Head of caudate nucleus (tissue), 42 donors: ENCODE data around the gene EDARADD.
"Not testable (repeated sequence)": the region's sequence is repeated elsewhere in the genome, so short reads cannot be mapped to it uniquely, and the experiment has no call there.

Source experiments
- DNase-seq, 42 donors: peaks; one replicate each; pipeline versions ENCODE4 v3.0.0 to v3.0.0-alpha.2; 2020 to 2021; ENCODE audit warnings: mixed read lengths in 7 of 42
- intact Hi-C: fragments of 100-400 bp; cut with DNase I; formaldehyde crosslinking; loops from one replicate; pipeline ENCODE4 v1.15.0; 2022

The EDARADD gene

GRCh38 chr1:236471653-236472052 is 77.6 kb downstream of the EDARADD start:
- intact Hi-C loops: no loop called here
- DNase-seq: peak in 3 of 42 donors; percentile 14 to 45 (median 24)

- intact Hi-C loops: no loop called here
- no peak for DNase-seq
Measured at GRCh38 chr1:236472850-236473788, 79.0 kb downstream of the EDARADD start.

DNA sequence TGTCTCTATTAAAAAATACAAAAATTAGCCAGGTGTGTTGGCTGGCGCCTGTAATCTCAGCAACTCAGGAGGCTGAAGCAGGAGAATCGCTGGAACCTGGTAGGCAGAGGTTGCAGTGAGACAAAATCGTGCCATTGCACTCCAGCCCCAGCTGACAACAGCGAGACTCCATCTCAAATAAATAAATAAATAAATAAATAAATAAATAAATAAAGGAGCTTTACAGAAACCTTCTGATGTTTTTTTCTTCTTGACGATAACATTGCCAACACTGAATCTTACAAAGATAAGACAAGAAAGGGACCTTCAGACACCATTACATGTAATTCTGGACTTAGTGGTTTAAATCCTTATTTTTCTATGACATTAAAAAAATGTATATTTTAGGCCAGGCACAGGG is 81.9 kb downstream of the EDARADD start:
- intact Hi-C loops: no loop called here

GRCh38 chr1:236480758-236481436 is 86.8 kb downstream of the EDARADD start:
- intact Hi-C loops: no loop called here
- DNase-seq: no peak

More for the DNA sequence above, 81.9 kb downstream of the EDARADD start:
- no peak for DNase-seq

GRCh38 chr1:236484310-236484971 is 90.4 kb downstream of the EDARADD start:
- DNase-seq: peak in 9 of 42 donors; percentile 7 to 52 (median 29)
- intact Hi-C loops: no loop called here

DNA sequence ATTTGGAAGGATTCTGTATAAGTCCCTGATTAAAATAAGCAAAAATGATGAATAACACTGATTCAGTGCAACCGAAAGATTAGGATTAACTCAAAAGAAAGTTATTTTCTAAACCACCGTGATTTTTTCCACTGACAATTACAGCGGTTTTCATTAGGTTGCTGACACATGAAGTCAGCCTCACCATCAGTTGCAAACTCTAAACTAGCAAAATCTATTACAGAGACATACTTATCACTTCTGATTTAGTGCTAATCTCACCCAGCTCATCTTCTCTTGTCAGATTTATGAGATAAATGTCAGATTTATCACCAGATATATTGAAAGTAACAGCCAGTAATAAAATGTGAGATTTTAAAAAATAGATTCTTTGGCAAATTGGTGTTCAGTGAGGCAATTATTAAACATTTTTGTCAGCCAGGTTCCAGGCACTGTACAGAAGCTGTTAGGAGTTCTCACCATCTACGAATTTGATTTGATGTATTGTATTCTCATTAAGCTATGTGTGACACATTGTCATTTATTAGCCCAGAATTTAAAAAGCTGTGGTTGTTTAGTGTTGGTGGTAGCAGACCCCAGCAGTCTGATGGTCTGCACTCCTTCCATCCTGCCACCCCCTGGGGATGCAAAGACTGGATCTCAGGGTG is 92.4 kb downstream of the EDARADD start:
- intact Hi-C loops: no loop called here
- DNase-seq: no peak

- intact Hi-C loops, DNase-seq: not testable (repeated sequence)
Measured at GRCh38 chr1:236489161-236489560, 95.1 kb downstream of the EDARADD start.

DNA sequence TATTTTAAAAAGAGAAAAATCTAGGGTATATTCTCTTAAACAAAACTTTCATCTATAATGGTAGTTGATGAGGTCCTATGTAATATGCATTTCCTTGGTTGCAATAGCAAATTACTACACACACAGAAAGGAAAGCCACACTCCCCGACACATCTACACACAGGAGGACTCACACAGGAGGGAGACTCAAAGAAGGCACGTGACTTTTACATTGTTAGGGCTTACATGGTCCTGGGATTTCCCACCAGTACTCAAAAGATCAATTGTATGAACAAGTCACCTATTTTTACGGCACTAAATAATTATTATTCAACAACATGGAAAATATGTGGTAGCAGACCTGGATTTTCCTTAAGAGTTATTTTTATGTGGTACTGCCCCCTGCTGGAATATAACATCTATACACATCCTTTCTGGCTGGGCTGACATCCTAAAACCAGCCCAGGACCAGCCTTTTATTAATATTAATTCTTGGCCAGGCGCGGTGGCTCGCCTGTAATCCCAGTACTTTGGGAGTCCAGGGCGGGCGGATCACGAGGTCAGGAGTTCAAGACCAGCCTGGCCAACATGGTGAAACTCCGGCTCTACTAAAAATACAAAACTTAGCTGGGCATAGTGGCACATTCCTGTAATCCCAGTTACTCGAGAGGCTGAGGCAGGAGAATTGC is 95.8 kb downstream of the EDARADD start:
- DNase-seq: peak in 4 of 42 donors; percentile 14 to 46 (median 26)
- intact Hi-C loops: loop anchor here (5.0 kb wide), 1 partner anchor 388 kb away; no protein-coding TSS in a partner anchor

DNA sequence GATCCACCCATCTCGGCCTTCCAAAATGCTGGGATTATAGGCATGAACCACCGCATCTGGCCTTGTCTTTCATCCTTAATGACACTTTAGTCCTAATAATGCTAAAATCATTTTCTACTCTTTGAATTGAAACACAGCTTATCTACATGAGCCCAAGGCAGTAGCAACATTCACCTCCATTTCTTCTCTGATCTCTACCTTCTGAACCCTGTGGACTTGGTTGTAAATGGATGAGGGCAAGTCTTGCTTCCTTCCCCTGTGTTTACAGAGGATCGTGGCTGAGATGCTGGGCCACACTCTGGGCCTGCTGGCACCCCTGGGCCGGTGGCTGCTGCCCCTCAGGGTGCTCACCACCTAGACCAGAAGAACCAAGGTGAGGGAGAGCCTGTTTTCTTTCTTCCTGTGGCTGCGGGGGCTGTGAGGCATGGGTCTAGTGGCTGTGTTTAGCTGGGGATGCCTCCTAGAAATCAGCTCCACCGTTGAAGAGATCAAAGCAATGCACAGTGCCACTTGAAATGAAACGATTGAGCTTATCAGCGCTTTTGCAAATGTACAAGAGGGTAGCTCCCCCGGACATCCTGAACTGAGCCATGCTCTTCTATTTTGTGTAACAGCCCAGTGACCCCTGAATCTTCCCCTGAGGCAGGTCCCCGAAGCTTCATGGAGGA is 97.5 kb downstream of the EDARADD start:
- intact Hi-C loops: loop anchor here (5.0 kb wide), 1 partner anchor 389 kb away; no protein-coding TSS in a partner anchor
- DNase-seq: no peak

DNA sequence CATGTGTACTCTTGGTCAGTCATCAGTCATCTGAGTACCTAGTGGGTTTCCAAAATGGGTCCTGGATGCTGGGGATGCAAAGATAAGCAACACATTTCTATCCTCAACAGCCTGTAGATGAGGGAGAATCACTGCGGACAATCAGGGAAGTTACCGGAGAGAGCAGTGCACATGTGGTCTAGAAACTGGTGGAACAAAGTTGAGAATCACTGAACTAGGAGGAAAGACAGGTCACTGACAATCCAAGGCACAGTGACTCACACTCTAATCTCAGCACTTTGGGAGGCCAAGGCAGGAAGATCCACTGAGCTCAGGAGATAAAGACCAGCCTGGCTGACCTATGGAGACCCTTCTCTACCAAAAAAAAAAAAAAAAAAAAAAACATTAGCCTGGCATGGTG is 98.3 kb downstream of the EDARADD start:
- no peak for DNase-seq
- intact Hi-C loops: loop anchor here (5.0 kb wide), 1 partner anchor 390 kb away; no protein-coding TSS in a partner anchor

GRCh38 chr1:236494082-236494481 is 100.0 kb downstream of the EDARADD start:
- intact Hi-C loops: loop anchor here (5.0 kb wide), 1 partner anchor 392 kb away; no protein-coding TSS in a partner anchor

DNA sequence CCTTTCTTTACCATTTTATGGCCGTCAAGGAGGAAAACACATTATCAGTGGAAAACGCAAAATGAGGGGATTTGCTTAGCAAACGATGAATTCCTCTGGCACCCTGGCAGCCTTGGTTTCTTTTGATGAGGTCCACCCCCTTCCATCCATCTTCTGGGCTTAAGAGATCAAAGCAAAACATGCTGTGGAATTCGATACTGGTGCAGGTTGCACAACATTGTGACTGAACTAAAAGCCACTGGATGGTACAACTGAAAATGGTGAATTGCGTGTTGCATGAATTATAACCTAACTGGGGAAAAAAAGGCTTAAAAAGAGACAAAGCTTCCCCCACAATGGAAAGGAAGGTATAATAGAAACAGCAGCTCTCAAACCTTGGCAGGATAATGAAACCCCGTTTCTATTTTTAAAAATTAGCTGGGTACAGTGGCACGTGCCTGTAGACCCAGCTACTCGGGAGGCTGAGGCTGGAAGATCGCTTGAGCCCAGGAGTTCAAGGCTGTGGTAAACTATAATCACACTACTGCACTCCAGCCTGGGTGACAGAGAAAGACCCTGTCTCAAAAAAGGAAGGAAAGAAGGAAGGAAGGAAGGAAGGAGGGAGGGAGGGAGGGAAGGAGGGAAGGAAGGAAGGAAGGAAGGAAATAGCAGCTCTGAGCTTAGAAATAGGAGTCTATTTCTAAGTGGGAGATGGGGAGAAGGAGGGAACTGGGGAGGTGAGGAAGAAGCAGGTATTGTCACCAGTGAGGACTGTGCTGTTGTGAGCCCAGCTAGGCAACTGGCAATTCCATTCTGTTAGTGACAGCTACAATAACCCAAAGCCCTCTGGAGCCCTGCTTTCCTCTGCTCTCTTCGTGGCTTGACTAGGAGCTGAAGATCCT is 100.7 kb downstream of the EDARADD start:
- intact Hi-C loops: loop anchor here (5.0 kb wide), 1 partner anchor 393 kb away; no protein-coding TSS in a partner anchor
- peak in 1 of 42 donors; percentile 14 for DNase-seq

More at GRCh38 chr1:236494082-236494481, 100.0 kb downstream of the EDARADD start:
- DNase-seq: no peak

GRCh38 chr1:236495467-236496112 is 101.5 kb downstream of the EDARADD start:
- DNase-seq: no peak
- intact Hi-C loops: no loop called here

- intact Hi-C loops: no loop called here
- DNase-seq: no peak
Measured at GRCh38 chr1:236497908-236498307, 103.8 kb downstream of the EDARADD start.

GRCh38 chr1:236501093-236501492 is 107.0 kb downstream of the EDARADD start:
- DNase-seq: no peak
- intact Hi-C loops: no loop called here

DNA sequence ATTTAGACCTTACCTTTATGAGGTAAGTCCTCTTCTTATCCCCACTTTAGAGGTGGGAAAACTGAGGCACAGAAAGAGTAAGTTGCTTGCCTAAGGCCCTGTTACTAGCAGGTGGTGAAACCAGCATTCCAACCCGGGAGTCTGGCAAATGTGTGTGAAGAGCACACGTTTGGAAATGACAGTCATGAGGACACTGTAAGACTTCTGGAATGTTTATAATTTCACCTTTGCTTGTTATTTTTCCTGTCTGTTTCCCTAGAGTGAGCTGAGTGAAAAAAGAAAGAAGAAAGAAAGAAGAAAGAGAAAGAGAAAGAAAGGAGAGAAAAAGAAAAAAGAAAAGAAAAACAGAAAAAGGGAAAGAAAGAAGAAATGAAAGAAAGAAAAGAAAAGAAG is 108.5 kb downstream of the EDARADD start:
- intact Hi-C loops: no loop called here

More for the DNA sequence above, 108.5 kb downstream of the EDARADD start:
- DNase-seq: no peak
